Spleen (tissue), 7 donors: Measurements from ENCODE around the gene HOTAIR.

ENCODE experiments used
- POLR2A ChIP-seq, 3 donors: fragments of 450-650 bp; IDR thresholded peaks; one replicate each; pipeline ENCODE4 v1.5.1; 2017; ENCODE audit warnings: antibody characterized with exemption in 3 of 3, mild to moderate bottlenecking in 1 of 3
- POLR2AphosphoS5 ChIP-seq, 3 donors: sonication (generic); formaldehyde crosslinking; IDR thresholded peaks; one replicate each; pipeline ENCODE4 v1.5.1; 2017; ENCODE audit warnings: antibody characterized with exemption in 3 of 3
- TF ChIP-seq, protein P1 (sequence below), 11 experiments: fragments of 200-600 bp in 7 of 11; fragments of 450-650 bp in 4 of 11; sonication (generic) in 4 of 11; IDR thresholded peaks in 8 of 11; conservative IDR thresholded peaks in 3 of 11; 1 replicate in 7 of 11; 2 replicates in 4 of 11; pipeline versions ENCODE4 v1.4.0 to v1.8.0; 2016 to 2021; ENCODE audit warnings: antibody characterized with exemption in 11 of 11, inconsistent platforms in 4 of 11, mild to moderate bottlenecking in 1 of 11
- donor health status: DM: no; HTN: no; CAD: no; lungs with moderate emphysema.
- donor health status: DM: no; HTN: no; CAD: no.
- donor health status: DM: no; HTN: no; CAD: no.

DNA sequence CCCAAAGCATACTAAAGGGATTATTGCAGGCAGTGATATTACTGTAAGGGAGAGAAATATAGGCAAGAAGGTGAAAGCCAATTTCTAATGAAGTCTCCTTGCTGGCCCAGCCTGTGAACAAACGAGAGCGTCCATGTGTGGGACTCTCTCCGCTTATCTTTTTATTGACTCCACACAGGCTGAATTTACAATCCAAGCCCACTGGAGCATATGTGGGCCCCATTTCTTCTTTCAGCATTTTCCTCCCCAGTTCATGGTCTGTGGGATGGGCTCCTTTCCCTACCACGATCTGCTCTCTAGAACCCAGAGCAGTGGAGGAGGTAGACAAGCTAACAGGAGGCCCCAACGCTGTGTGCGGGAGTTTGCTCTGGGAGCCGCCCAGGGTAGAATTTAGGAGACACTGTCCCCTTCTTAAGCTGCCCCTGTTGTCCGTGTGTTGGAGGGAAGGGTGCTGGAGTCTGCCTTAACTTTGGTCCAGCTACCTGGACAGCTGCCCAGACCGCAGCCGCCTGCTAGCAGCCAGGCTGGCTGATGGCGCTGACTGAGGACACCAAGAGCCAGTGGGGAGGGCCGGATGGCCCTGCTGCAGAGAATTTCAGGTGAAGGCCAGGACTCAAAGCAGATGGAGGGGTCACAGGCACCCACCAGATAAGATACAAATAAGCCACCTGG is 5.0 kb downstream of the HOTAIR start:
- TF ChIP-seq, protein P1, sequence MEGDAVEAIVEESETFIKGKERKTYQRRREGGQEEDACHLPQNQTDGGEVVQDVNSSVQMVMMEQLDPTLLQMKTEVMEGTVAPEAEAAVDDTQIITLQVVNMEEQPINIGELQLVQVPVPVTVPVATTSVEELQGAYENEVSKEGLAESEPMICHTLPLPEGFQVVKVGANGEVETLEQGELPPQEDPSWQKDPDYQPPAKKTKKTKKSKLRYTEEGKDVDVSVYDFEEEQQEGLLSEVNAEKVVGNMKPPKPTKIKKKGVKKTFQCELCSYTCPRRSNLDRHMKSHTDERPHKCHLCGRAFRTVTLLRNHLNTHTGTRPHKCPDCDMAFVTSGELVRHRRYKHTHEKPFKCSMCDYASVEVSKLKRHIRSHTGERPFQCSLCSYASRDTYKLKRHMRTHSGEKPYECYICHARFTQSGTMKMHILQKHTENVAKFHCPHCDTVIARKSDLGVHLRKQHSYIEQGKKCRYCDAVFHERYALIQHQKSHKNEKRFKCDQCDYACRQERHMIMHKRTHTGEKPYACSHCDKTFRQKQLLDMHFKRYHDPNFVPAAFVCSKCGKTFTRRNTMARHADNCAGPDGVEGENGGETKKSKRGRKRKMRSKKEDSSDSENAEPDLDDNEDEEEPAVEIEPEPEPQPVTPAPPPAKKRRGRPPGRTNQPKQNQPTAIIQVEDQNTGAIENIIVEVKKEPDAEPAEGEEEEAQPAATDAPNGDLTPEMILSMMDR (IDR thresholded peaks at IDR 0.05 in 8 of 11, conservative IDR thresholded peaks at IDR 0.05 in 3 of 11): no peak
- TF ChIP-seq POLR2AphosphoS5 (IDR thresholded peaks at IDR 0.05) (no peak), POLR2A (IDR thresholded peaks at IDR 0.05) (no peak)
